Raji (cell line): ENCODE data around the gene NPNT.

ENCODE experiments used
- POLR2A ChIP-seq: IDR thresholded peaks from 2 replicates; pipeline ENCODE4 v1.6.1; 2011; ENCODE audit warnings: low read depth, low read length, control low read depth; ENCODE audit not compliant: insufficient read depth

NPNT gene

DNA sequence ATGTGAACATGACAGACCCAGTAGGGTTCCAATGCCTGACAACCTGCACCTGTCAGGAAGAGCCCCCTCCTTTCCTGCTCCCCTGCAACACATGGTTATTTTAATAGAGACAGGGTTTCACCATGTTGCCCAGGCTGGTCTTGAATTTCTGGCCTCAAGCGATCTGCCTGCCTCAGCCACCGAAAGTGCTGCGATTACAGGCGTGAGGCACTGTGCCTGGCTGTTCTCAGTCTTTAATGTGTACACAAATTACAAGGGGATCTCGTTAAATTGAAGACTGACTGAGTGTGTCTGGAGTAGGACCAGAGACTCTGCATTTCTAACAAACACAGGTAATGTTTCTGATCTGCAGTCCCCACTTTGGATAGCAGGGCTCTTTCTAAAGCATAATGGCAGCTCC, 55.4 kb downstream of the NPNT start:
- no peak for TF ChIP-seq POLR2A

DNA sequence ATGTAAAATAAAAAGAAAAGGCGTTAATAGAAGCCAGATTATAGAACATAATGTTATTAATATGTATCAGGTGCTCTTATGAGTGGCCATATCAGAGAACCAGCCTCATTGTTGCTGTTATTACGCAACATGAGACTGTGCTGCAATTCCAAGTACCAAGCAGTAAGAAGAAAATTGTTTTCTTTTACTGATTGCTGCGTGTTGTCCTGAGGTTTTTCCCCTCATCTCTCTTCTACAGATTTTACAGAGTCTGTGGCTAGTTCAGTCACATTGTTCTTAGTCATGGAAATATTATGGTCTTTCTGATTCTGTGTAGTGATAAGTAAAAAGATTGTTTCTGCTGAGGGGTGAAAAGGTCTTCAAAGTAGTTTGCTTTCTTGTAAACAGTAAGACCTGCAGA, 55.9 kb downstream of the NPNT start:
- TF ChIP-seq POLR2A, result no peak

DNA sequence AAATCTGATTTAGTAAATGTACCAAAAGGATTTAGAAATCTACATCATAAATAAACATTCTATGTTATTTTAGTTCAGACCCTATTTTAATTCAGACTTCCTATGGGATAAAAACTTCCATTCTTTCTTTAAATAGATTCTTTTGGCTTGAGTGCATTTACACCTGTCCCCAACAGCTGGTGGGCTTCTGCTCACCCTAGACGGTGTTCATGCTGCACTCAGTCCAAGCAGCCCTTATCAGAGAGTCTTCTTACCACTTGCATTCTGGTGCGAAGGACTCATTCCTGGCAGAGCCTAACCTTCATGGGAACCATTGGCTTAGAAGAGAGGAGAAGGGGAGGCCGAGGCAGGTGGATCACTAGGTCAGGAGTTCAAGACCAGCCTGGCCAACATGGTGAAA, 57.3 kb downstream of the NPNT start:
- no peak for TF ChIP-seq POLR2A

DNA sequence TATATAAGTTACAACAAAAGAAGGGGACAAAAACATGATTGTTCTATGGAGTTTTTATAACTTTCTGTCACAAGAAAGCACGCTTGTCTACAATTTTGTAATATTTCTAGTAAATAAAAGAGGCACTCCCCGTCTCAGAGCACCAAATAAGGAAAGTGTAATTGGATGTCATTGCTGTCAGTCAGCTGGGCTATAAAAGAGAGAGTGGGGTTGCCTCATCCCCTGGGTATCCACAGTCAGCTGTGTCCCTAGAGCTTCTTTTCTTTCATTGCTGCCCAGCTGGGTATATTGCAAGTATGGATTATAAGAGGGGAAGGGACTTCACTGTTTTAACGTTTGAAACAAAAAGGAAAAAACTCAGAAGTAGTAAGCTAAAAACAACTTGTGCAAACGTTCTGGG, 61.3 kb downstream of the NPNT start:
- TF ChIP-seq POLR2A, result no peak

DNA sequence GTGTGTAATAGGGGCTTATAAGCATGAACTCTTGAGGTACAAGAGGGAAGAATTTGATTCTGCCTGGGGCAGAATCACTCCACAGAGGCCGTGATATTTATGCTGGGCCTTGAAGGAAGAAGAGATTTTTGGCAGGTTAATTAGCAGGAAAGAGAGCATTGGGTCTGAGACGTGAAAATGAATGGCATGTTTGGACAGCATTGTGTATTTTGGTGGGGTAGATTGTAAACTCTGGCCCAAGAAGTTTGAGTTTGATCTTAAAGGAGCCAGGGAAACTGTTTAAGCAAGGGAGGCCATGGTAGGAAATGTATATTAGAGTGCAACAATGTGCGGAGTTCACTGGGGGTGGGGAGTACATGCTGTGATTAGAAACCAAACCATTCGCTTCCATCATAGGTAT, 62.4 kb downstream of the NPNT start:
- TF ChIP-seq POLR2A, result no peak

DNA sequence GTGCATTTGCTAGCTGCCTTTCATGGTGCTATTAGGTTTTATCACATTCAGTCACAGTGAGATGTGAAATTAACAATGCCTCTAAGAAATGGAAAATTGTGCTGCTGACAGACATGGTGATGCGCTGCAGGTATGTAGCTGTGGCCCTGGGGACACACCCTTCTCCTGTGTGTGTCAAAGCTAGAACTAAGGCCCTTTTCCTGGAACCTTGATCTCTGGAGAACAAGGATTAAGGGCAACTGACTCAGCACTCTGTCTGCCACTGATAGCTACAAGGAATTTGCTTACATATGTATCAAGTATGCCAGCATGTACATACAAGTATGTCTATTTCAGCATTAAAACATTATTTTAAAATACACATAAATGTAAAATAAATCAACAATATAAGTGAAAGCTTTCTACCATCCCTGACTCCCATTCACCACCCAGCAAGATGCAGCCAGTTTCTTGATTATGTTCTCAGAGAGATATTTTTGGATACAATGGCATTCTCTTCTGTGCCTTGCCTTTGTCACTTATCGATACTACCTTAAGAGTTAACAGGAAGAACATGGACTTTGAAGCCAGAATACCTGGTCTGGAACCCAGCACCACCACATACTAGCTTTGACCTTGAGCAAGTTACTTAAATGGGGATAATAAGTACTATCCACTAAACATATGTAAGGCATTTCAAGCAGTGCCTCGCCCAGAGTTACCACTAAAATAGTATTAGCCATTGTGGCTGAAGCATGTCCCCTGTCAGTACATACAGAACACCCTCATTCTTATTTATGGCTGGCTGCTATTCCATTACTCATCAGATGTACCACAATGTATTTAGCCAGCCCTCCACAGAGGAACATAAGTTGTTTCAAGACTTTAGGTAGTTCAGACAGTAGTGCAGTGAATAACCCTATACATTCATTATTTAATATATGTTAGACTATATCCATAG, 68.5 kb downstream of the NPNT start:
- TF ChIP-seq POLR2A, result no peak

DNA sequence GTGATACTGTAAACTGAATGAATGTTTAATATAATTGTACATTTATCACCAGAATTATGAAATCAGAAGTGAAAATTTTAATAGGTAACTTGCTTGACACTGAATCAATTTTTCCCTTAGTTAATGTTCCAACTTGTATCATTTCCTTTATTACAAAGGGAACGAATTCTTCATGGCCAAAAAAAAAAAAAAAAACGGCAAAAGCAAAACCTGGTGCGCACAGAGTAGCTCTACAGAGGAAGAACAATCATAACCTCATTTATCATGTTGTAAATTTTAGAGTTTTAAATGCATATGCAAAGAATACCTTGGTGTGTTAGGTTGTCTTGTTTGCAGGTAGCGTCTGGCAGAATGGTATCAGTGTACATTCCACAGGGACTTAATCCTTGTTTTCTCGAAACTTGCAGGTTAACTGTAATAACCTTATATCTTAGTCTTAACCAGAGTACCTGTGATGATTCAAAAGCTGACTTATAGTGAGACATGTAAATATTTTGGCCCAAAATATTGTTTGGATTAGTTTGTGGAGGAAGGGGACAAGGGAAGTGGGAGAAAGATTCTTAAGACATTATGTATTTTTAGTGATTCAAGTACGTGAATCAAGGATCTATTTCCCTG, 70.0 kb downstream of the NPNT start:
- no peak for TF ChIP-seq POLR2A

DNA sequence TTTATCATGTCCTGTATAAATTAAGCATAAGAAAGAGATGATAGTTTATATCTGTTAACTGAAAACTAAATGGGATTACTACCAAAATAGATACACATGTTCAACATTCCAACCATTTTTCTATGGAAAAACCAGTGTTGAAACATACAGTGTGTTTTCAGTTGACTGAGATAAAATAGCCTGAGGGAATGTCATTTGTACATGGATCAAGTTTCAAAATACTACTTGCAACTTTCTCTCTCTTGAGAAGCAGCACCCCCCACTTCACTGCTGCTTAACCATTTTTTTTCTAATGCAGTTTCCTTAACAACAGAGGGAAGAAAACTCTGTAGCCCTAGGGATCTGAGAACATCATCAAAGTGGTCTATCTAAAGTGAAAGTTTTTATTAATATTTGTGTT, 70.8 kb downstream of the NPNT start:
- no peak for TF ChIP-seq POLR2A

DNA sequence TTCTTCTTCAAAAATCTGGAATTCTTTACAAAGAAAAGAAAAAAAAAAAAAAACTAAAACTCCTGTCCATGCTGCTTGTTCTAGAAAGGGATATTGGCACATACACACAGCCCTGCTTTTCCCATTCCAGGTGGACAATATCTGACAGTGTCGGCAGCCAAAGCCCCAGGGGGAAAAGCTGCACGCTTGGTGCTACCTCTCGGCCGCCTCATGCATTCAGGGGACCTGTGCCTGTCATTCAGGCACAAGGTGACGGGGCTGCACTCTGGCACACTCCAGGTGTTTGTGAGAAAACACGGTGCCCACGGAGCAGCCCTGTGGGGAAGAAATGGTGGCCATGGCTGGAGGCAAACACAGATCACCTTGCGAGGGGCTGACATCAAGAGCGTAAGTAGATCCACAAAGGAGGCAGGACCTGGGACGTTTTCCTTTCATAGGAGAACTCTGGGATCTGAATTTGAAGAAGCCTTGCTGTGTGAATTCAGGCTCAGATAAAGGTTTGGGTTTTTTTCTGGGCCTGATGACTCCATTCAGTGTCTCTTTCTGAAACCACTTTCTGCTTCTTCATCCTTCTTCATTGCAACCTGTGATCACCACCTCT, 71.9 kb downstream of the NPNT start:
- TF ChIP-seq POLR2A, result no peak

DNA sequence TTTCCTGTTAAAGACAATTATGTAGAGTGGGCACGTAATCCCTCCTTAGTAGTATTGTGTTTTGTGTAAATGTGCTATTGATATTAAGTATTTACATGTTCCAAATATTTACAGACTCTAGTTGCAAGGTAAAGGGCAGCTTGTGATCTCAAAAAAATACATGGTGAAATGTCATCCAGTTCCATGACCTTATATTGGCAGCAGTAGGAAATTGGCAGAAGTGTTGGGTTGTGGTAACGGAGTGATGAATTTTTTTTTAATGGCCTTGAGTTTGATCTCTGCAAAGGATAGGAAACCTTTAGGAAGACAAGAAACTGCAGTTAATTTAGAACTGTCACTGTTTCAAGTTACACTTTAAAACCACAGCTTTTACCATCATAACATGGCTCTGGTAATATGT, 74.3 kb downstream of the NPNT start:
- TF ChIP-seq POLR2A, result no peak

DNA sequence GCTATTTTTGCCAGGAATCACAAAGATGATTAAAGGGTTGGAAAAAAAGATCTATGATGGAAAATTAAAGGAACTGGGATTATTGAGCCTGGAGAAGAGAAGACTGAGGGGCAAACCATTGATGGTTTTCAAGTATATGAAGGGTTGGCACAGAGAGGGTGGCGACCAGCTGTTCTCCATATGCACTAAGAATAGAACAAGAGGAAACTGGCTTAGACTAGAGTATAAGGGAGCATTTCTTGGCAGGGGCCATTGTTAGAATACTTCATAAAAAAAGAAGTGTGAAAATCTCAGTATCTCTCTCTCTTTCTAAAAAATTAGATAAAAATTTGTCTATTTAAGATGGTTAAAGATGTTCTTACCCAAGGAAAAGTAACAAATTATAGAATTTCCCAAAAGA, 75.1 kb downstream of the NPNT start:
- no peak for TF ChIP-seq POLR2A

DNA sequence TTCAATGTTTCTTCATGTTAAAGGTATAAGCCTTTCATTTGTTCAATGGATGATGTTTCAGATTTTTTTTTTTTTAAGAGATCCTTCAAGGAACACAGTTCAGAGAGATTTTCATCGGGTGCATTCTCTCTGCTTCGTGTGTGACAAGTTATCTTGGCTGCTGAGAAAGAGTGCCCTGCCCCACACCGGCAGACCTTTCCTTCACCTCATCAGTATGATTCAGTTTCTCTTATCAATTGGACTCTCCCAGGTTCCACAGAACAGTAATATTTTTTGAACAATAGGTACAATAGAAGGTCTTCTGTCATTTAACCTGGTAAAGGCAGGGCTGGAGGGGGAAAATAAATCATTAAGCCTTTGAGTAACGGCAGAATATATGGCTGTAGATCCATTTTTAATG, 75.8 kb downstream of the NPNT start:
- TF ChIP-seq POLR2A, result no peak

DNA sequence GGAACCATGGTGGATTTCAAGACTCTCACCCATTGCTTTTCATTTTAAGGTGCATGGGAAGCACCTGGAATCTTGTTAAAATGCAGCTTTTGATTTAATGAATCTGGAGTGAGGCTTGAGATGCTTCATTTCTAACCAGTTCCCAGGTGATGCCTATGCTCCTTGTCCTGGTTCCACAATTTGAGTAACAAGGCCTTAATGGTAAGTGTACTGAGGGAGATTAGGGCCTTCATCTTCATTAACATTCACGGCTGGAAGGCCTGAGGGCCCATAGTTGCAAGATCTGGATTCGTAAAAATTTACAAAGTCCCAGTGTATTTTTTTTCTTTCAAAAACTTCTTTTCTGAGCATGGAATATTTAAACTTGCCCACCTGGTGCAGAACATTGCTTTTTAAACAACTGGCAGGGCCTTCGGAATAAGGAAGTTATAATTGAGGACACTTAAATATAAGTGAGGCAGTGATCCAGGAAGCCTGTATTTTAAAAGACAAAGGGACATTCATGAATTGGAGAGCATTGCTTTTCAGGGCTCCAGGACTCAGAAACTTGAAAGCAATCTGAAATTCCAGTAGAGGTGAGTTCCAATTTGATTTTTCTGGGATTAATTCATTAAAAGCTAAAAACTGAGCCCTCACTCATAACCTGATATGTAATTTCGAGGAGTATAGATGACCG, 77.8 kb downstream of the NPNT start:
- TF ChIP-seq POLR2A, result no peak

DNA sequence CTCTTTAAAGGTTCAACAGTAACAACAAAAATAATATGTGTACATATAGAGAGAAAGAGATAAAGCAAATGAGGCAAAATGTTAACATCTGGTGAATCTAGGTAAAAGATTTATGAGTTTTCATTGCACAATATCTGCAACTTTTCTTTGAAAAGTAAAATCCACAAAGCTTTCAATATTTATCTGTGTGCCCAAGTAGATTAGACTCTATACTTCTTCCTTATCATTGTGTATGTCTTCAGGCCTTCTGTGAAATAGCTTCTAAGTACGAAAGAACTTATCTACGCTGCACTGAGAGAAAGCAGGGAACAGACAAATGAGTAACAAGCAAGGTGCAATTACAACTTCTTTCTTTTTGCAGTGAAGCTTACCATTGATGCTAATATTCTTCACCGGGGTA, 81.6 kb downstream of the NPNT start:
- no peak for TF ChIP-seq POLR2A

DNA sequence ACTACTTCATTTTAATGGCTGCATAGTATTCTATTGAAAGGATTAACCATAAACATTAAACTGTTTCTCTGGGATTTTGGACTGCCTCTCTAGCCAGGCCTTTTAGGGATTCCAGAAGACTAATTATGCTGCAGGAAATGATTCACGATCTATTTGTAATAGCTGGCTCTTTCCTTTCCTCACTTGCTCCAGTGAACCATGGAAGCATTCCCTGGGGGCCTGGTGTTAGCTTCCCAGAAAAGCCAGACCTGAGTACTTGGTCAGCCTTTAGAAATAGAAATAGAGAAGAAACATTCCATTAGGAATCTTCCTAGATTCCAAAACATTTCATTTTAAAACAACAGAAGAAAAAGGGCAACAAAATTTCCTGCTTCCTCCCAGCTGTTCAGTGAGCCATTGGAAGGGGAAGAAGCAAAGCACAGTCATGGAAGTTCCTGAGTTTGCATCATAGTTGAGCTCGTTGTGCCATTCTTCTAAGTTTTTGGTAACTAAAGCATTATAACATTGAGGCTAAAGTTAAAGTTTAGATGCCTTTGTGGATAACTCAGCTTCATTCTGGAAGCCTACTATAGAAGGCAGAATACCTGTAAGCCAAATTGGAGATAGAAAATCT, 83.5 kb downstream of the NPNT start:
- no peak for TF ChIP-seq POLR2A

DNA sequence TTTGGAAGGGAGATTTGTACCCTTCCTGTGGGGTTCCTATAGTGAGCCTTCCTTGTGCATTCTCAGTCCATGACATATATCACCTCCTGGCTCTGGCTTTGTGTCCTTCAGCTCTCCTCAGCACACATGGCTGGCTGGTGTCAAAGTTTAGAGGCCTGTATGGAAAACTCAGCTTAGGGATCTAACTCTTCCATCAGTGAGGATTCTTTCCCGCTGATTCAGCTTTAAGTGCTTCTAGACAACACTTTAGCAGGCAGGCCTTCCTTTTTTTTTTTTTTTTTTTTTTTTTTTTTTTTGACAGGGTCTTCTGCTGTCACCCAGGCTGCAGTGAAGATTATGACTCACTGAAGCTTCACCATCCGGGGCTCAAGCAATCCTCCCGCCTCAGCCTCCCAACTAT, 84.2 kb downstream of the NPNT start:
- TF ChIP-seq POLR2A, result no peak

DNA sequence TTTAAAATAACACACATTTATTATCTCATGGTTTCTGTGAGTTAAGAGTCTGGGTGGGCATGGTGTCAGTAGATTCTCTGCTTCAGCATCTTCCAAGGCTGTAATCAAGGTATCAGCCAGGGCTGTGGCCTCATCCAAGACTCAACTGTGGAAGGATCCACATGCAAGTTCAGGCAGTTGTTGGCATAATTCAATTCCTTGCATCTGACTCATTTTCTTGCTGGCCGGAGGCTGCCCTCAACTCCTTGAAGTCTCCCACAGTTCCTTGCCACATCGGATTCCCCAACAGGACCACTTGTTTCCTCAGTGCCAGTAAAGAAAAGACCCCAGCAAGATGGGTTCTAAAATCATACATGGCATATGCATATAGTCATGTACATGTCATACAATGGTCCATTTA, 93.4 kb downstream of the NPNT start:
- TF ChIP-seq POLR2A, result no peak
